HepG2 (cell line): Measurements from ENCODE around the gene NGEF. TPM values are rescaled to one million over a fixed set of nuclear protein-coding genes. Genes with fewer than 3 reads are reported as not detected.
A peak's percentile ranks its signal among the peaks of the same experiment; 100 is the strongest.

Source experiments
- AKAP8 ChIP-seq: sonication (generic); formaldehyde crosslinking; IDR thresholded peaks from 2 replicates; pipeline ENCODE4 v1.5.1; 2020; ENCODE audit warnings: mild to moderate bottlenecking, missing genetic modification reagents
- CBX2 ChIP-seq, 2 experiments: fragments of 200-600 bp in 1 of 2; sonication (generic); formaldehyde crosslinking in 1 of 2; IDR thresholded peaks; 2 replicates each; pipeline versions ENCODE4 v1.7.0 to v1.8.1; 2018 to 2022; ENCODE audit warnings: low read depth in 2 of 2, low read length in 1 of 2, mild to moderate bottlenecking in 1 of 2, missing genetic modification reagents in 1 of 2
- HNF4G ChIP-seq, 2 experiments: sonication (generic) in 1 of 2; formaldehyde crosslinking in 1 of 2; IDR thresholded peaks; 2 replicates each; pipeline versions ENCODE4 v1.4.0 to v1.6.1; 2011 to 2020; ENCODE audit warnings: borderline replicate concordance in 2 of 2, low read depth in 2 of 2, mild to moderate bottlenecking in 2 of 2, low read length in 1 of 2, missing genetic modification reagents in 1 of 2, moderate library complexity in 1 of 2
- HOXA3 ChIP-seq: sonication (generic); formaldehyde crosslinking; IDR thresholded peaks from 2 replicates; pipeline ENCODE4 v1.5.0; 2020; ENCODE audit warnings: missing genetic modification reagents
- MED1 ChIP-seq: sonication (generic); formaldehyde crosslinking; IDR thresholded peaks from 2 replicates; pipeline ENCODE4 v1.4.0; 2020; ENCODE audit warnings: missing genetic modification reagents
- MIER3 ChIP-seq: IDR thresholded peaks from 2 replicates; pipeline ENCODE4 v1.6.1; 2016; ENCODE audit warnings: missing compliant biosample characterization, borderline replicate concordance
- MYNN ChIP-seq: sonication (generic); formaldehyde crosslinking; IDR thresholded peaks from 2 replicates; pipeline ENCODE4 v1.4.0; 2020; ENCODE audit warnings: mild to moderate bottlenecking, low read depth, missing genetic modification reagents
- NFATC3 ChIP-seq: sonication (generic); formaldehyde crosslinking; IDR thresholded peaks from 2 replicates; pipeline ENCODE4 v1.5.1; 2020; ENCODE audit warnings: mild to moderate bottlenecking, missing genetic modification reagents
- PITX1 ChIP-seq: sonication (generic); formaldehyde crosslinking; IDR thresholded peaks from 2 replicates; pipeline ENCODE4 v1.5.1; 2020; ENCODE audit warnings: mild to moderate bottlenecking, missing genetic modification reagents
- PLRG1 ChIP-seq: fragments of 450-650 bp; conservative IDR thresholded peaks from 2 replicates; pipeline ENCODE4 v1.6.1; 2016
- SALL2 ChIP-seq: sonication (generic); formaldehyde crosslinking; IDR thresholded peaks from 2 replicates; pipeline ENCODE4 v1.8.1; 2023; ENCODE audit warnings: mild to moderate bottlenecking, missing genetic modification reagents, inconsistent platforms
- ZNF10 ChIP-seq: sonication (generic); formaldehyde crosslinking; IDR thresholded peaks from 2 replicates; pipeline ENCODE4 v1.4.0; 2020; ENCODE audit warnings: mild to moderate bottlenecking, low read depth, missing genetic modification reagents, borderline replicate concordance
- ZNF446 ChIP-seq: sonication (generic); formaldehyde crosslinking; IDR thresholded peaks from 2 replicates; pipeline ENCODE4 v1.5.0; 2020; ENCODE audit warnings: mild to moderate bottlenecking, missing genetic modification reagents
- ZNF646 ChIP-seq: sonication (generic); formaldehyde crosslinking; IDR thresholded peaks from 2 replicates; pipeline ENCODE4 v1.9.0; 2021; ENCODE audit warnings: mild to moderate bottlenecking, missing genetic modification reagents
- ZNF687 ChIP-seq: sonication (generic); formaldehyde crosslinking; IDR thresholded peaks from 2 replicates; pipeline ENCODE4 v1.5.1; 2020; ENCODE audit warnings: mild to moderate bottlenecking, missing genetic modification reagents, moderate library complexity
- polyA plus RNA-seq, 8 experiments: library from polyadenylated mRNA; depleted of rRNA in 3 of 8; stranded (reverse) in 7 of 8; unstranded in 1 of 8; fragments of >200 nt; fragmentation: Illumina TruSeq in 4 of 8; extraction: Trizol in 4 of 8; gene quantifications; 2 replicates each; pipeline versions ENCODE4 v1.2.1 to v1.2.3, GENCODE V29; 2011 to 2016; ENCODE audit warnings: low read depth in 4 of 8, missing spikeins in 1 of 8, mixed read lengths in 1 of 8; ENCODE audit not compliant: insufficient read depth in 1 of 8
- total RNA-seq, 5 experiments: library from RNA; depleted of rRNA; stranded (reverse); fragments of >200 nt; fragmentation: Illumina TruSeq; extraction: Trizol; gene quantifications; 2 replicates each; pipeline ENCODE4 v1.2.3, GENCODE V29; 2016; ENCODE audit warnings: low read depth in 1 of 5

The NGEF gene
- total and polyA plus RNA-seq, 2 of the 13 experiments (the other 11 are each of a cell fraction or from before 2014, with no cell fraction given) = 14.4 to 36.9 TPM

- TF ChIP-seq MIER3 (CRISPR knock-in tag) (peak; percentile 17; the same call in 1 of the 2 replicates), ZNF646 (0 out of 2 replicates have a peak, but pooled peaks have one; percentile 29), PLRG1 (no peak), PITX1 (CRISPR knock-in tag) (0 out of 2 replicates have a peak, but pooled peaks have one; percentile 61), ZNF10 (CRISPR knock-in tag) (no peak), MED1 (CRISPR knock-in tag) (no peak), ZNF687 (CRISPR knock-in tag) (peak; percentile 93), HNF4G (IDR thresholded peaks at IDR 0.05; ENCODE audit: borderline replicate concordance, low read depth, low read length) (no peak), HNF4G (CRISPR knock-in tag; IDR thresholded peaks at IDR 0.05; ENCODE audit: borderline replicate concordance, low read depth) (0 out of 2 replicates have a peak, but pooled peaks have one; percentile 41), ZNF446 (CRISPR knock-in tag) (no peak), SALL2 (CRISPR knock-in tag) (peak; percentile 41; the same call in 1 of the 2 replicates), CBX2 (IDR thresholded peaks at IDR 0.05; ENCODE audit: low read depth, low read length) (no peak), CBX2 (CRISPR knock-in tag; IDR thresholded peaks at IDR 0.05; ENCODE audit: low read depth) (no peak), AKAP8 (0 out of 2 replicates have a peak, but pooled peaks have one; percentile 53), NFATC3 (no peak; the same call in 1 of the 2 replicates), MYNN (no peak), HOXA3 (CRISPR knock-in tag) (0 out of 2 replicates have a peak, but pooled peaks have one; percentile 31)
Observed at GRCh38 chr2:233059797-233060500, 46.9 kb upstream of the NGEF start, which contains the start of gene INPP5D (continued).
